K562 (cell line): Measurements from ENCODE around the gene LASP1. TPM values are rescaled to one million over a fixed set of nuclear protein-coding genes. Genes with fewer than 3 reads are reported as not detected.

Experiments used
- ARID3B ChIP-seq: fragments of 250-450 bp; sonication (Bioruptor Pico); IDR thresholded peaks from 2 replicates; pipeline ENCODE4 v1.4.0; 2020; ENCODE audit warnings: borderline replicate concordance
- CBX2 ChIP-seq: fragments of 200-600 bp; sonication (generic); IDR thresholded peaks from one replicate; pipeline ENCODE4 v1.6.1; 2012; ENCODE audit warnings: mild to moderate bottlenecking, low read length, inconsistent platforms; ENCODE audit not compliant: insufficient read depth, poor library complexity, severe bottlenecking
- CCAR2 ChIP-seq: fragments of 200-400 bp; formaldehyde crosslinking; IDR thresholded peaks from 2 replicates; pipeline ENCODE4 v1.6.1; 2017; ENCODE audit warnings: mild to moderate bottlenecking, low read depth, low read length
- E2F5 ChIP-seq: sonication (generic); formaldehyde crosslinking; IDR thresholded peaks from 2 replicates; pipeline ENCODE4 v1.8.0; 2022; ENCODE audit warnings: mild to moderate bottlenecking, missing genetic modification reagents
- HDAC1 ChIP-seq, 2 experiments: fragments of 450-650 bp; IDR thresholded peaks; 2 replicates each; pipeline ENCODE4 v1.6.1; 2016 to 2017; ENCODE audit warnings: inconsistent platforms in 1 of 2, mild to moderate bottlenecking in 1 of 2, moderate library complexity in 1 of 2
- HNRNPUL1 ChIP-seq: fragments of 200-400 bp; formaldehyde crosslinking; IDR thresholded peaks from 2 replicates; pipeline ENCODE4 v1.6.1; 2017; ENCODE audit warnings: low read length
- KAT2B ChIP-seq: IDR thresholded peaks from one replicate; pipeline ENCODE4 v1.6.1; 2012; ENCODE audit warnings: low read depth, mild to moderate bottlenecking, control low read depth, inconsistent platforms, low read length, moderate library complexity
- KDM5B ChIP-seq: fragments of 200-600 bp; sonication (generic); IDR thresholded peaks from 2 replicates; pipeline ENCODE4 v1.6.1; 2012; ENCODE audit warnings: low read depth, mild to moderate bottlenecking, moderate library complexity, low read length, control low read depth, inconsistent platforms; ENCODE audit not compliant: insufficient replicate concordance
- MAFG ChIP-seq: fragments of 450-650 bp; conservative IDR thresholded peaks from 2 replicates; pipeline ENCODE4 v1.6.1; 2016; ENCODE audit warnings: missing genetic modification characterization, missing compliant biosample characterization
- SAP30 ChIP-seq: fragments of 200-600 bp; sonication (generic); IDR thresholded peaks from 2 replicates; pipeline ENCODE4 v1.6.1; 2012; ENCODE audit warnings: borderline replicate concordance, low read depth, mild to moderate bottlenecking, moderate library complexity, low read length, control low read depth, inconsistent platforms; ENCODE audit not compliant: insufficient read depth, poor library complexity, severe bottlenecking
- SNRNP70 ChIP-seq: fragments of 200-400 bp; formaldehyde crosslinking; optimal IDR thresholded peaks from 2 replicates; pipeline ENCODE3; 2017; ENCODE audit warnings: low read depth, low read length
- SPI1 ChIP-seq: IDR thresholded peaks from 2 replicates; pipeline ENCODE4 v1.6.1; 2011; ENCODE audit warnings: low read depth, low read length, control low read depth, borderline replicate concordance
- SRSF9 ChIP-seq: fragments of 200-400 bp; formaldehyde crosslinking; IDR thresholded peaks from 2 replicates; pipeline ENCODE4 v1.6.1; 2017; ENCODE audit warnings: low read depth, low read length, borderline replicate concordance
- ZKSCAN8 ChIP-seq: fragments of 200-800 bp; sonication (Bioruptor generic); IDR thresholded peaks from 2 replicates; pipeline ENCODE4 v1.6.1; 2016; ENCODE audit warnings: missing genetic modification characterization, missing compliant biosample characterization
- ZNF592 ChIP-seq: fragments of 450-650 bp; IDR thresholded peaks from 2 replicates; pipeline ENCODE4 v1.6.1; 2017; ENCODE audit warnings: antibody characterized with exemption, mild to moderate bottlenecking
- ZNF639 ChIP-seq, 2 experiments: fragments of 200-800 bp in 1 of 2; sonication (Bioruptor generic) in 1 of 2; sonication (generic) in 1 of 2; formaldehyde crosslinking in 1 of 2; IDR thresholded peaks in 1 of 2; conservative IDR thresholded peaks in 1 of 2; 2 replicates each; pipeline versions ENCODE4 v1.5.0 to v1.6.1; 2016 to 2020; ENCODE audit warnings: missing compliant biosample characterization in 1 of 2, missing genetic modification characterization in 1 of 2, missing genetic modification reagents in 1 of 2
- ZNF766 ChIP-seq: fragments of 200-800 bp; sonication (Bioruptor generic); conservative IDR thresholded peaks from 2 replicates; pipeline ENCODE4 v1.6.1; 2016; ENCODE audit warnings: missing genetic modification characterization, missing compliant biosample characterization
- ZNF778 ChIP-seq: fragments of 450-650 bp; formaldehyde crosslinking; IDR thresholded peaks from 2 replicates; pipeline ENCODE4 v1.4.0; 2020; ENCODE audit warnings: mild to moderate bottlenecking, moderate library complexity
- polyA plus RNA-seq, 8 experiments: library from polyadenylated mRNA; depleted of rRNA in 4 of 8; stranded (reverse) in 5 of 8; unstranded in 3 of 8; fragments of >200 nt; fragmentation: Nextera tagmentation in 2 of 8; fragmentation: Illumina TruSeq in 1 of 8; extraction: Ambion mirVana in 2 of 8; extraction: Trizol in 1 of 8; gene quantifications; 2 replicates each; pipeline versions ENCODE4 v1.2.1 to v1.2.3, GENCODE V29; 2011 to 2014; ENCODE audit warnings: inconsistent platforms in 1 of 8, missing spikeins in 1 of 8
- total RNA-seq, 7 experiments: library from RNA; depleted of rRNA in 6 of 7; stranded (reverse); fragments of >200 nt in 6 of 7; fragmentation: Illumina TruSeq in 2 of 7; extraction: Trizol in 2 of 7; gene quantifications; 2 replicates each; pipeline versions ENCODE4 v1.2.1 to v1.2.3, GENCODE V29; 2011 to 2021; ENCODE audit warnings: low replicate concordance in 1 of 7

Gene LASP1
- total and polyA plus RNA-seq, 9 of the 15 experiments (the other 6 are each of a cell fraction or from before 2014, with no cell fraction given) = 23.0 to 125 (median 55.3) TPM

GRCh38 chr17:38900978-38901656 is 31.3 kb downstream of the LASP1 start (continued):
- no peak for TF ChIP-seq SAP30
- no peak for TF ChIP-seq ZNF778
- TF ChIP-seq SRSF9 = no peak
- no peak for TF ChIP-seq ARID3B
- TF ChIP-seq MAFG (tag) = peak; percentile 55; the same call in 1 of the 2 replicates
- no peak for TF ChIP-seq SNRNP70
- no peak for TF ChIP-seq KDM5B
- peak; percentile 53; the same call in 1 of the 2 replicates for TF ChIP-seq ZNF766
- no peak for TF ChIP-seq KAT2B
- no peak for TF ChIP-seq ZKSCAN8 (CRISPR knock-in tag)
- TF ChIP-seq ZNF592 = peak; percentile 26; the same call in 1 of the 2 replicates
- no peak for TF ChIP-seq E2F5 (CRISPR knock-in tag)
- TF ChIP-seq SPI1 = no peak
- TF ChIP-seq ZNF639 (CRISPR knock-in tag; conservative IDR thresholded peaks at IDR 0.05 in 1 of 2, IDR thresholded peaks at IDR 0.05 in 1 of 2) = peak in 1 of 2 experiments; percentile 51; a peak in 1 of 4 replicates
- peak in 1 of 2 experiments; percentile 50; a peak in 1 of 4 replicates for TF ChIP-seq HDAC1 (IDR thresholded peaks at IDR 0.05)
- TF ChIP-seq CBX2 = no peak
- no peak for TF ChIP-seq HNRNPUL1
- TF ChIP-seq CCAR2 = no peak
